NB4 (cell line): ENCODE results near the gene CDH3.

Experiments
- CTCF ChIP-seq: IDR thresholded peaks from one replicate; pipeline ENCODE4 v1.5.1; 2012; ENCODE audit warnings: low read depth, low read length
- MAX ChIP-seq: IDR thresholded peaks from 2 replicates; pipeline ENCODE4 v1.6.1; 2011; ENCODE audit warnings: low read depth, low read length
- POLR2A ChIP-seq: IDR thresholded peaks from 2 replicates; pipeline ENCODE4 v1.6.1; 2011; ENCODE audit warnings: mild to moderate bottlenecking; ENCODE audit not compliant: insufficient read length; ENCODE audit errors: extremely low read depth

GRCh38 chr16:68626557-68626956 lies 18.6 kb upstream of the CDH3 start:
- TF ChIP-seq POLR2A (no peak), MAX (no peak), CTCF (no peak)
